Right ventricle myocardium inferior (tissue), 1 donor: ENCODE data around the gene IFRD2. TPM values are rescaled to one million over a fixed set of nuclear protein-coding genes. Genes with fewer than 3 reads are reported as not detected.
A peak's percentile ranks its signal among the peaks of the same experiment; 100 is the strongest.
"Not testable (repeated sequence)": the region's sequence is repeated elsewhere in the genome, so short reads cannot be mapped to it uniquely, and the experiment has no call there.

ENCODE experiments used
- ATAC-seq: fragments of 200-7000 bp; cut with Tn5 transposase; one replicate; pipeline ENCODE4 v1.9.1; 2020; ENCODE audit warnings: mild to moderate bottlenecking, moderate library complexity
- DNase-seq: peaks from one replicate; pipeline ENCODE4 v3.0.0; 2021; ENCODE audit errors: missing footprints
- intact Hi-C: fragments of 100-400 bp; cut with DNase I; formaldehyde crosslinking; loops from one replicate; pipeline ENCODE4 v1.11.0; 2022
- total RNA-seq: library from RNA; stranded (reverse); fragmentation: NEBNext Ultra II Directional; extraction: Animal tissue kit (Norgen Biotek cat#: 25700); gene quantifications from one replicate; pipeline ENCODE4 v1.2.1, GENCODE V29; 2021
- donor health status: DM: no; HTN: yes; CAD: no; lungs with severe emphysema.

Gene IFRD2
- total RNA-seq, 1 donor from 2014 or later, result 69.4 TPM

- intact Hi-C loops, result no loop called here
These were observed 29.5 kb downstream of the IFRD2 start for GRCh38 chr3:50262778-50263177.

GRCh38 chr3:50262200-50262599, 30.0 kb downstream of the IFRD2 start:
- DNase-seq, intact Hi-C loops, ATAC-seq: not testable (repeated sequence)

More at GRCh38 chr3:50262778-50263177, 29.5 kb downstream of the IFRD2 start:
- DNase-seq (no peak), ATAC-seq (no peak)

- intact Hi-C loops, result no loop called here
- ATAC-seq, result no peak
- no peak for DNase-seq
These were observed 30.7 kb downstream of the IFRD2 start for GRCh38 chr3:50261505-50261904.

GRCh38 chr3:50260942-50261441, 31.2 kb downstream of the IFRD2 start:
- ATAC-seq, result no peak
- intact Hi-C loops, result loop anchor here (1.0 kb wide), 1 partner anchor 63 kb away; no protein-coding TSS in a partner anchor
- no peak for DNase-seq

- ATAC-seq (peak; percentile 86), DNase-seq (peak; percentile 97)
- intact Hi-C loops, result loop anchor here (1.0 kb wide), 1 partner anchor 64 kb away; no protein-coding TSS in a partner anchor
These were observed 31.9 kb downstream of the IFRD2 start for GRCh38 chr3:50260027-50260941.

- ATAC-seq, result no peak
- DNase-seq, result no peak
- intact Hi-C loops, result loop anchor here (1.0 kb wide), 1 partner anchor 65 kb away; no protein-coding TSS in a partner anchor
These were observed 32.7 kb downstream of the IFRD2 start for GRCh38 chr3:50259432-50260026.

GRCh38 chr3:50258979-50259378, 33.2 kb downstream of the IFRD2 start:
- intact Hi-C loops, result no loop called here
- no peak for ATAC-seq
- no peak for DNase-seq

GRCh38 chr3:50258029-50258680, 34.1 kb downstream of the IFRD2 start:
- DNase-seq, result no peak
- intact Hi-C loops, result no loop called here
- no peak for ATAC-seq

- no peak for DNase-seq
These were observed 35.0 kb downstream of the IFRD2 start for GRCh38 chr3:50256978-50257890.

GRCh38 chr3:50255251-50255615, 37.0 kb downstream of the IFRD2 start:
- no peak for ATAC-seq
- intact Hi-C loops, result no loop called here
- no peak for DNase-seq

More at GRCh38 chr3:50256978-50257890, 35.0 kb downstream of the IFRD2 start:
- ATAC-seq, result no peak
- intact Hi-C loops, result no loop called here

GRCh38 chr3:50254577-50255250, 37.5 kb downstream of the IFRD2 start:
- DNase-seq, result peak; percentile 90
- ATAC-seq, result peak; percentile 51
- intact Hi-C loops, result no loop called here

GRCh38 chr3:50251220-50251619, 41.0 kb downstream of the IFRD2 start:
- no peak for ATAC-seq
- no peak for DNase-seq
- intact Hi-C loops, result no loop called here

GRCh38 chr3:50250514-50250913, 41.7 kb downstream of the IFRD2 start:
- ATAC-seq, result no peak
- intact Hi-C loops, result no loop called here
- DNase-seq, result no peak

GRCh38 chr3:50249457-50249856, 42.8 kb downstream of the IFRD2 start:
- no peak for ATAC-seq
- intact Hi-C loops, result no loop called here
- no peak for DNase-seq

GRCh38 chr3:50248387-50248786, 43.8 kb downstream of the IFRD2 start:
- ATAC-seq, result peak; percentile 20
- intact Hi-C loops, result no loop called here
- no peak for DNase-seq

GRCh38 chr3:50246517-50246954, 45.7 kb downstream of the IFRD2 start:
- intact Hi-C loops, result loop anchor here (1.0 kb wide), 1 partner anchor 19 kb away; no protein-coding TSS in a partner anchor
- no peak for DNase-seq
- peak; percentile 22 for ATAC-seq

GRCh38 chr3:50245831-50246516, 46.3 kb downstream of the IFRD2 start:
- ATAC-seq (peak; percentile 79), DNase-seq (peak; percentile 96)
- intact Hi-C loops, result loop anchor here (1.0 kb wide), 1 partner anchor 19 kb away; no protein-coding TSS in a partner anchor
